Naive B cell (primary cell): ENCODE data around the gene SYCE1L. TPM values are rescaled to one million over a fixed set of nuclear protein-coding genes. Genes with fewer than 3 reads are reported as not detected.
A peak's percentile ranks its signal among the peaks of the same experiment; 100 is the strongest.
"Not testable (repeated sequence)": the region's sequence is repeated elsewhere in the genome, so short reads cannot be mapped to it uniquely, and the experiment has no call there.

Source experiments
- ATAC-seq, 2 donors: fragments of 150-1000 bp; cut with Tn5 transposase; 2 replicates each; pipeline ENCODE4 v1.10.0; 2021; ENCODE audit warnings: low read depth in 2 of 2, mild to moderate bottlenecking in 2 of 2, moderate library complexity in 2 of 2
- DNase-seq: peaks from one replicate; pipeline ENCODE4 v3.0.0; 2022
- H3K27ac Mint-ChIP-seq, 6 donors: one replicate each; pipeline ENCODE4 v1.8.0; 2020 to 2022; ENCODE audit warnings: mild to moderate bottlenecking in 6 of 6, mixed read lengths in 6 of 6, moderate library complexity in 5 of 6, inconsistent platforms in 2 of 6
- H3K27me3 Mint-ChIP-seq, 3 donors: one replicate each; pipeline ENCODE4 v1.8.0; 2021 to 2022; ENCODE audit warnings: mixed read lengths in 3 of 3, mild to moderate bottlenecking in 1 of 3
- H3K36me3 Mint-ChIP-seq, 2 donors: one replicate each; pipeline ENCODE4 v1.8.0; 2020 to 2022; ENCODE audit warnings: mixed read lengths in 2 of 2, inconsistent platforms in 1 of 2, mild to moderate bottlenecking in 1 of 2
- H3K4me1 Mint-ChIP-seq, 3 donors: one replicate each; pipeline ENCODE4 v1.8.0; 2020 to 2022; ENCODE audit warnings: mixed read lengths in 3 of 3, inconsistent platforms in 1 of 3, mild to moderate bottlenecking in 1 of 3, moderate library complexity in 1 of 3
- H3K4me3 Mint-ChIP-seq, 8 donors: one replicate each; pipeline ENCODE4 v1.8.0; 2020 to 2022; ENCODE audit warnings: mild to moderate bottlenecking in 8 of 8, mixed read lengths in 8 of 8, moderate library complexity in 8 of 8, inconsistent platforms in 2 of 8
- H3K9me3 Mint-ChIP-seq, 7 donors: one replicate each; pipeline ENCODE4 v1.8.0; 2020 to 2022; ENCODE audit warnings: mixed read lengths in 7 of 7, mild to moderate bottlenecking in 5 of 7, inconsistent platforms in 2 of 7, moderate library complexity in 1 of 7
- polyA plus RNA-seq, 6 donors: library from polyadenylated mRNA; unstranded; fragments of 300-500 nt; fragmentation: Illumina TruSeq; gene quantifications; one replicate each; pipeline ENCODE4 v1.2.3, GENCODE V29; 2021; ENCODE audit warnings: low read depth in 6 of 6

Gene SYCE1L
- polyA plus RNA-seq, 6 donors from 2014 or later, result 0.45 to 1.00 (median 0.59) TPM; not detected in 3

- Mint-ChIP-seq H3K36me3 (no peaks in the 10 kb centered on the region), H3K4me3 (no peak overlapping the region), H3K27ac (no peak overlapping the region), H3K27me3 (peaks cover 29 to 33% (median 30%) of the 10 kb centered on the region in 3 donors), H3K9me3 (no peaks in the 10 kb centered on the region), H3K4me1 (peaks cover 6 to 7% (median 6%) of the 10 kb centered on the region in 3 donors)
- no peak for DNase-seq
- no peak for ATAC-seq
These were observed 39.4 kb downstream of the SYCE1L start for GRCh38 chr16:77238593-77238992.

- peak overlapping the region in 1 of 6 donors; percentile 30 for H3K27ac Mint-ChIP-seq
These were observed 43.3 kb downstream of the SYCE1L start for GRCh38 chr16:77242471-77242870.

GRCh38 chr16:77246150-77246549, 46.9 kb downstream of the SYCE1L start:
- Mint-ChIP-seq H3K4me3 (no peak overlapping the region), H3K27ac (no peak overlapping the region)

More at GRCh38 chr16:77242471-77242870, 43.3 kb downstream of the SYCE1L start:
- H3K27me3 Mint-ChIP-seq, result peaks cover 9 to 23% (median 13%) of the 10 kb centered on the region in 3 donors
- H3K9me3 Mint-ChIP-seq, H3K4me3 Mint-ChIP-seq, H3K4me1 Mint-ChIP-seq, ATAC-seq, DNase-seq, H3K36me3 Mint-ChIP-seq: not testable (repeated sequence)

GRCh38 chr16:77250400-77250799, 51.2 kb downstream of the SYCE1L start:
- Mint-ChIP-seq H3K27ac (no peak overlapping the region), H3K27me3 (peaks cover 0 to 17% (median 6%) of the 10 kb centered on the region in 3 donors), H3K4me3 (no peak overlapping the region), H3K36me3 (no peaks in the 10 kb centered on the region), H3K9me3 (peaks cover 0 to 5% (median under 1%) of the 10 kb centered on the region in 7 donors), H3K4me1 (no peaks in the 10 kb centered on the region)
- DNase-seq (no peak), ATAC-seq (no peak)

More at GRCh38 chr16:77246150-77246549, 46.9 kb downstream of the SYCE1L start:
- H3K4me1 Mint-ChIP-seq, result no peaks in the 10 kb centered on the region
- no peaks in the 10 kb centered on the region for H3K9me3 Mint-ChIP-seq
- H3K36me3 Mint-ChIP-seq, result no peaks in the 10 kb centered on the region
- ATAC-seq, result no peak
- peaks cover 0 to 12% (median 5%) of the 10 kb centered on the region in 3 donors for H3K27me3 Mint-ChIP-seq
- no peak for DNase-seq

Other genes with a start within 250 kb of the SYCE1L start
- 10 to 100 TPM; 12.6 to 45.4 (median 33.1) TPM for gene MON1B, start 8.2 kb upstream of the SYCE1L start, polyA plus RNA-seq
- gene ADAMTS18, start 235.6 kb downstream of the SYCE1L start, polyA plus RNA-seq, result not detected